Measurements from ENCODE around the gene KRTAP9-9.
"Not testable (repeated sequence)": the region's sequence is repeated elsewhere in the genome, so short reads cannot be mapped to it uniquely, and the experiment has no call there.

KRTAP9-9 gene

GRCh38 chr17:41255381-41256290 lies at the start of gene KRTAP9-9:
TSS of gene KRTAP9-9 (plus strand) at chr17:41255384.
- not testable (repeated sequence) for DNase-seq

- DNase-seq = no peak
Measured at GRCh38 chr17:41211845-41212466, 43.2 kb upstream of the KRTAP9-9 start.

- DNase-seq = no peak
Measured at GRCh38 chr17:41212524-41213169, 42.5 kb upstream of the KRTAP9-9 start.

- DNase-seq = no peak
Measured at GRCh38 chr17:41215681-41216080, 39.5 kb upstream of the KRTAP9-9 start.

- DNase-seq = no peak
Measured at GRCh38 chr17:41223821-41224220, 31.4 kb upstream of the KRTAP9-9 start.

- DNase-seq = no peak
Measured at GRCh38 chr17:41226051-41226450, 29.1 kb upstream of the KRTAP9-9 start.

- DNase-seq = not testable (repeated sequence)
Measured at GRCh38 chr17:41226598-41227095, 28.5 kb upstream of the KRTAP9-9 start, which contains the start of gene KRTAP9-2. TSS of gene KRTAP9-2 (plus strand) at chr17:41226648. CDS start at chr17:41226655, 7 bp downstream.

GRCh38 chr17:41230094-41230493 lies 25.1 kb upstream of the KRTAP9-9 start:
- DNase-seq = no peak

GRCh38 chr17:41231731-41232130 lies 23.5 kb upstream of the KRTAP9-9 start:
- no peak for DNase-seq

- not testable (repeated sequence) for DNase-seq
Measured at GRCh38 chr17:41232399-41233105, 22.6 kb upstream of the KRTAP9-9 start, which contains the start of gene KRTAP9-3. TSS of gene KRTAP9-3 (plus strand) at chr17:41232449. CDS start at chr17:41232502, 53 bp downstream.

GRCh38 chr17:41237116-41237515 lies 18.1 kb upstream of the KRTAP9-9 start:
- DNase-seq = not testable (repeated sequence)

- DNase-seq = not testable (repeated sequence)
Measured at GRCh38 chr17:41237949-41238437, 17.2 kb upstream of the KRTAP9-9 start, which contains the start of gene KRTAP9-8. TSS of gene KRTAP9-8 (plus strand) at chr17:41237999. CDS start at chr17:41238052, 53 bp downstream.

GRCh38 chr17:41246995-41247787 lies 8.0 kb upstream of the KRTAP9-9 start:
- not testable (repeated sequence) for DNase-seq

- not testable (repeated sequence) for DNase-seq
Measured at GRCh38 chr17:41249637-41250240, 5.4 kb upstream of the KRTAP9-9 start, which contains the start of gene KRTAP9-4. TSS of gene KRTAP9-4 (plus strand) at chr17:41249687. CDS start at chr17:41249721, 34 bp downstream.

- DNase-seq = no peak
Measured at GRCh38 chr17:41251261-41251660, 3.9 kb upstream of the KRTAP9-9 start.

GRCh38 chr17:41254861-41255260 lies 323 bp upstream of the KRTAP9-9 start:
- no peak for DNase-seq

- DNase-seq = no peak
Measured at GRCh38 chr17:41256291-41256685, 1.1 kb downstream of the KRTAP9-9 start.

GRCh38 chr17:41258406-41258805 lies 3.2 kb downstream of the KRTAP9-9 start:
- DNase-seq = no peak

- no peak for DNase-seq
Measured at GRCh38 chr17:41263212-41263611, 8.0 kb downstream of the KRTAP9-9 start.

GRCh38 chr17:41264599-41264998 lies 9.4 kb downstream of the KRTAP9-9 start:
- DNase-seq = no peak

- no peak for DNase-seq
Measured at GRCh38 chr17:41265078-41265477, 9.9 kb downstream of the KRTAP9-9 start, which contains the start of gene KRTAP9-6. TSS of gene KRTAP9-6 (plus strand) at chr17:41265378. CDS start at chr17:41265378, 0 bp downstream.
